Measurements from ENCODE around the gene PABPC1L2B. TPM values are rescaled to one million over a fixed set of nuclear protein-coding genes. Genes with fewer than 3 reads are reported as not detected.

PABPC1L2B gene
- not detected in 5 replicates for total RNA-seq (2022; extraction: Qiagen RNA extraction)

DNA sequence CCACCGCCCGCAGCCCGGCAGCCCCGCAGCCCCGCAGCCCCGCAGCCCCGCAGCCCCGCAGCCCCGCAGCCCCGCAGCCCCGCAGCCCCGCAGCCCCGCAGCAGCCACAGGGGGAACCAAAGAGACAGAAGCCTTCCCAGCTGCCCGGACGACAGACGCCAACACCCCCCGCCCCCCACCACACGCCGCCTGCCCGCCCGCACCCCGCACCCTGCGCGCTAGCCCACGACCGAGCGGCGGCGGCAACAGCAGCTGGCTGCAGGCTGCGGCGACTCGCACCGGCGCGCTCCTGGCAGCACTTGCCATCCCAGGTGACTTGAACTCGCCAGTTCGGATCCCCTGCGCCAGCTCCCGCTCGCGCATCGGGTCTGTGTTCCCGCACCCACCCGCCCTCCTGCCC, at the start of gene PABPC1L2B:
TSS of gene PABPC1L2B (plus strand) at position 207 of the 400 bp plus-strand sequence. CDS start 704 bp downstream, outside the sequence.

Other genes starting within 250 kb of the PABPC1L2B start
- gene DMRTC1B, start 226.0 kb upstream of the PABPC1L2B start, total RNA-seq (2022; extraction: Qiagen RNA extraction), result not detected in 5 replicates
- gene FAM236B, start 220.3 kb upstream of the PABPC1L2B start, total RNA-seq (2022; extraction: Qiagen RNA extraction), result not detected in 5 replicates
- gene FAM236D, start 194.7 kb upstream of the PABPC1L2B start, total RNA-seq (2022; extraction: Qiagen RNA extraction), result not detected in 5 replicates
- not detected in 5 replicates for gene FAM236C, start 90.3 kb upstream of the PABPC1L2B start, total RNA-seq (2022; extraction: Qiagen RNA extraction)
- not detected in 5 replicates for gene FAM236A, start 64.7 kb upstream of the PABPC1L2B start, total RNA-seq (2022; extraction: Qiagen RNA extraction)
- gene DMRTC1, start 59.1 kb upstream of the PABPC1L2B start, total RNA-seq (2022; extraction: Qiagen RNA extraction), result not detected in 5 replicates
- not detected in 5 replicates for gene PABPC1L2A, start 76.6 kb downstream of the PABPC1L2B start, total RNA-seq (2022; extraction: Qiagen RNA extraction)
- 0.84 to 1.2 TPM (median 1.1 TPM) in 5 replicates for gene NAP1L2, start 211.9 kb downstream of the PABPC1L2B start, total RNA-seq (2022; extraction: Qiagen RNA extraction)

All from A549 treated with Mapracorat at 1 μM for 4 hours (cell line).